ENCODE results near the gene WWP2.

- no peak for TF ChIP-seq CTCF (conservative IDR thresholded peaks at IDR 0.05; ENCODE audit: low read length)
- TF ChIP-seq EZH2phosphoT487 (IDR thresholded peaks at IDR 0.05; ENCODE audit: borderline replicate concordance) = no peak
Observed at GRCh38 chr16:69940676-69941075, 178.5 kb downstream of the WWP2 start.
